Mucosa of descending colon (tissue), 3 donors: ENCODE data around the gene GPR55. TPM values are rescaled to one million over a fixed set of nuclear protein-coding genes. Genes with fewer than 3 reads are reported as not detected.

ENCODE experiments used
- ATAC-seq: fragments of 200-7000 bp; cut with Tn5 transposase; one replicate; pipeline ENCODE4 v1.9.1; 2020; ENCODE audit warnings: mild to moderate bottlenecking, moderate library complexity
- DNase-seq, 3 donors: peaks; one replicate each; pipeline ENCODE4 v3.0.0-alpha.2; 2020
- H3K36me3 ChIP-seq: fragments of 200-600 bp; one replicate; pipeline ENCODE4 v1.8.0; 2021; ENCODE audit warnings: low read depth, mild to moderate bottlenecking
- H3K4me1 ChIP-seq: fragments of 200-600 bp; one replicate; pipeline ENCODE4 v1.8.0; 2021; ENCODE audit warnings: low read depth, mild to moderate bottlenecking
- H3K4me3 ChIP-seq: fragments of 200-600 bp; one replicate; pipeline ENCODE4 v1.8.0; 2021; ENCODE audit warnings: mild to moderate bottlenecking
- H3K9me3 ChIP-seq: fragments of 200-600 bp; one replicate; pipeline ENCODE4 v1.8.0; 2021; ENCODE audit warnings: mild to moderate bottlenecking
- CTCF ChIP-seq: fragments of 200-600 bp; IDR thresholded peaks from one replicate; pipeline ENCODE4 v1.8.0; 2022; ENCODE audit warnings: antibody characterized with exemption, mild to moderate bottlenecking
- intact Hi-C, 2 donors: fragments of 100-400 bp; cut with DNase I in 1 of 2; cut with micrococcal nuclease in 1 of 2; formaldehyde crosslinking; loops; one replicate each; pipeline versions ENCODE4 v1.11.0 to v1.11.1; 2022; cut with DNase I, micrococcal nuclease
- total RNA-seq, 3 donors: library from RNA; stranded (reverse); fragmentation: NEBNext Ultra II Directional in 2 of 3; extraction: Animal tissue kit (Norgen Biotek cat#: 25700) in 2 of 3; gene quantifications; one replicate each; pipeline versions ENCODE4 v1.2.1 to v1.2.4, GENCODE V29; 2021 to 2023
- donor health status: DM: no; HTN: no; CAD: no; lungs with moderate emphysema.
- donor health status: DM: no; HTN: no; CAD: no.
- donor health status: DM: no; HTN: yes; CAD: no.

The GPR55 gene
- total RNA-seq, 3 donors from 2014 or later, result 0.99 to 1.1 (median 1.1) TPM

GRCh38 chr2:230942371-230942770, 17.3 kb upstream of the GPR55 start:
- no peak for ATAC-seq
- peaks cover 4% of the 10 kb centered on the region for H3K9me3 ChIP-seq
- no peaks in the 10 kb centered on the region for H3K4me1 ChIP-seq
- H3K4me3 ChIP-seq, result no peak overlapping the region
- no peak for TF ChIP-seq CTCF
- H3K36me3 ChIP-seq, result no peaks in the 10 kb centered on the region
- intact Hi-C loops, result no loop called here
- no peak for DNase-seq

GRCh38 chr2:230941202-230942180, 16.4 kb upstream of the GPR55 start:
- intact Hi-C loops, result no loop called here
- DNase-seq (no peak), ATAC-seq (no peak)
- TF ChIP-seq CTCF, result no peak
- Histone ChIP-seq H3K9me3 (peaks cover 8% of the 10 kb centered on the region), H3K4me1 (no peaks in the 10 kb centered on the region), H3K4me3 (no peak overlapping the region), H3K36me3 (no peaks in the 10 kb centered on the region)

GRCh38 chr2:230940471-230940815, 15.4 kb upstream of the GPR55 start:
- peaks cover 8% of the 10 kb centered on the region for H3K9me3 ChIP-seq
- intact Hi-C loops, result no loop called here
- no peak for TF ChIP-seq CTCF
- H3K4me1 ChIP-seq, result no peaks in the 10 kb centered on the region
- H3K4me3 ChIP-seq, result no peak overlapping the region
- H3K36me3 ChIP-seq, result no peaks in the 10 kb centered on the region
- DNase-seq (no peak), ATAC-seq (no peak)

- intact Hi-C loops, result no loop called here
- no peaks in the 10 kb centered on the region for H3K4me1 ChIP-seq
- peaks cover 8% of the 10 kb centered on the region for H3K9me3 ChIP-seq
- ATAC-seq (no peak), DNase-seq (peak in 1 of 3 donors; percentile 32)
- no peak overlapping the region for H3K4me3 ChIP-seq
- H3K36me3 ChIP-seq, result no peaks in the 10 kb centered on the region
- no peak for TF ChIP-seq CTCF
These were observed 14.8 kb upstream of the GPR55 start for GRCh38 chr2:230939691-230940470.

GRCh38 chr2:230939066-230939591, 14.1 kb upstream of the GPR55 start:
- H3K9me3 ChIP-seq, result peaks cover 8% of the 10 kb centered on the region
- H3K4me3 ChIP-seq, result no peak overlapping the region
- ATAC-seq (no peak), DNase-seq (no peak)
- TF ChIP-seq CTCF, result no peak
- no peaks in the 10 kb centered on the region for H3K4me1 ChIP-seq
- no peaks in the 10 kb centered on the region for H3K36me3 ChIP-seq
- intact Hi-C loops, result no loop called here
